GM19468 (cell line): ENCODE measurements around the gene COX10.
"Not testable (repeated sequence)": the region's sequence is repeated elsewhere in the genome, so short reads cannot be mapped to it uniquely, and the experiment has no call there.

Experiments
- ATAC-seq: cut with Tn5 transposase; IDR thresholded peaks from one replicate; pipeline ENCODE4 v1.9.1; 2021; ENCODE audit warnings: mild to moderate bottlenecking, moderate library complexity, moderate number of reproducible peaks; ENCODE audit not compliant: unreplicated experiment; ENCODE audit errors: extremely low read depth

Gene COX10

DNA sequence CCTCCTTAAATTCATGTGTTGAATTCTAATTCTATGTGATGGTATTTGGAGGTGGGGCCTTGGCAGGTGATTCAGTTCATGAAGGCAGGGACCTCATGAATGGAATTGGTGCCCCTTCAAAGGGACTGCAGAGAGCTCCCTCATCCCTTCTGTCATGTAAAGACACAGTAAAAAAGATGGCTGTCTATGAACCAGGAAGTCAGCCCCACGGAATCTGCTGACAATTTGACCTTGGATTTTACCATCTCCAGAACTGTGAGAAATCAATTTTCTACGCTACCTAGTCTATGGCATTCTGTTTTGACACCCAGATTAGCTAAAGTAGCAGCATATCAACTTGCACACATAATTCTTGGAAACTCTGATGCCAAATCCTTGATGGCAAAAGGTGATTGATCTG, 165.7 kb downstream of the COX10 start:
- ATAC-seq = not testable (repeated sequence)

- not testable (repeated sequence) for ATAC-seq
Measured at GRCh38 chr17:14236032-14236431, 166.7 kb downstream of the COX10 start.

- not testable (repeated sequence) for ATAC-seq
Measured at GRCh38 chr17:14236762-14237161, 167.5 kb downstream of the COX10 start, which contains the start of gene CDRT15. Gene CDRT15 (minus strand): TSS chr17:14236862. CDS start chr17:14236833, 29 bp downstream.

DNA sequence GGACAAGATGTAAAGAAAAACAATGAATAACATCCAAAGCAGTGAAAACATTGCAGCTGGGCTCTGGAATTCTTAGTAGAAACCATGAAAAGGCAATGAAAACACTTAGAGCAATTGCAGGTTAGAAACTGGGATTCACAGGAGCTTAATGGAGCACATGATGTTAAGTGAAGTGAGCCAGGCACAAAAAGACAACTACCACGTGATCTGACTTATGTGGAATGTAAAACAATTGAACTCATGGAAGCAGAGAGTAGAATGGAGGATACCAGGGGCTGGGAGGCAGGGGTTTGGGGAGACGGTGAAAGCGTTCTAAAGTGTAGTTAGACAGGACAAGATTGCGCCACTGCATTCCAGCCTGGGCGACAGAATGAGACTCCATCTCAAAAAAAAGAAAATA, 170.0 kb downstream of the COX10 start:
- ATAC-seq = not testable (repeated sequence)

DNA sequence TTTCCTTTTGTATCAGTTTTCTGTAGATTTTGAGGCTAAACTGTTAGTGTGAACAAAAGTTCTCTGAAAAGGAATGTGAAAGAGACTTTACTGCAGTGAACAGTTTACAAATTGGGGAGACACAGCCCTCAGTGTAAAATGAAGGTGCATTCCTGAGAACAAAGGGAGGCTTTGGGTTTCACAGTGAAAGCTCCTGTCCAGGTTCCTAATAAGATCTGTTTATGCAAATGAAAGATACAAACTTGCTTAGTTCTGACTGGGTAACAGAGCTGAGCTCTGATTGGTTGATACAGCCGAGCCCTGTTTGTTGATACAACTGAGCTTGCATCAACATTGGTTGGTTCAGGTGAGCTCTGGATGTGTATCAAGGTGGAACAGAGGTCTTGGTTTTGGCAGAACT, 175.7 kb downstream of the COX10 start:
- no peak for ATAC-seq

DNA sequence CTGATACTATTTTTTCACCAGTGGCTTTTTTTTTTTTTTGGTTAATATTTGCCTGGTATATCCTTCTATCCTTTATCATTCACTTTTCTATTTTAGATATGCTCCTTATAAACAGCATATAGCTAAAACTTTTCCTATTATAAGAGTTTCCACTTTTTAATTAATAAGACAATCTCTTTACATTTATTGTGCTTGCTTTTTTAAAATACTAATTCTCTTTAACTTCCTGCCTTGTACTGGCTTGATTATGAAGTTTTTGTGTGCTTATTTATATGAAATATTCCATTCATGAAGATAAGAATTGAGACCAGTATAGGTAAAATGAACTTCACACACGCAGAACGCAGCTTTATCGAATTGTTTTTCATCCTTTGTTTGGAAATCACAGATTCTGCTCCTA, 176.3 kb downstream of the COX10 start:
- no peak for ATAC-seq
